ENCODE results near the gene EOLA2.
"Not testable (repeated sequence)": the region's sequence is repeated elsewhere in the genome, so short reads cannot be mapped to it uniquely, and the experiment has no call there.

Gene EOLA2

GRCh38 chrX:149932150-149932549 lies 6.1 kb downstream of the EOLA2 start:
- DNase-seq = not testable (repeated sequence)

GRCh38 chrX:149931355-149931754 lies 6.9 kb downstream of the EOLA2 start:
- DNase-seq = not testable (repeated sequence)

GRCh38 chrX:149929400-149929799 lies 8.9 kb downstream of the EOLA2 start, which contains the start of gene HSFX4:
Gene HSFX4 (plus strand): TSS chrX:149929573. CDS start chrX:149929645, 72 bp downstream.
- DNase-seq = not testable (repeated sequence)

- DNase-seq = not testable (repeated sequence)
These were observed 9.7 kb downstream of the EOLA2 start for GRCh38 chrX:149928635-149929034.

GRCh38 chrX:149927964-149928258 lies 10.4 kb downstream of the EOLA2 start:
- DNase-seq = not testable (repeated sequence)

GRCh38 chrX:149927245-149927963 lies 10.9 kb downstream of the EOLA2 start:
- DNase-seq = not testable (repeated sequence)

- DNase-seq = not testable (repeated sequence)
These were observed 13.9 kb downstream of the EOLA2 start for GRCh38 chrX:149924434-149924833.

GRCh38 chrX:149923836-149924235 lies 14.5 kb downstream of the EOLA2 start:
- DNase-seq = not testable (repeated sequence)

GRCh38 chrX:149916745-149917392 lies 21.4 kb downstream of the EOLA2 start:
- no peak for DNase-seq

- DNase-seq = peak; percentile 24
These were observed 28.1 kb downstream of the EOLA2 start for GRCh38 chrX:149910178-149910695.

GRCh38 chrX:149909324-149910177 lies 28.7 kb downstream of the EOLA2 start:
- no peak for DNase-seq

- no peak for DNase-seq
These were observed 29.6 kb downstream of the EOLA2 start for GRCh38 chrX:149908727-149909126.

- DNase-seq = no peak
These were observed 30.0 kb downstream of the EOLA2 start for GRCh38 chrX:149908308-149908707.

GRCh38 chrX:149903889-149904748 lies 34.2 kb downstream of the EOLA2 start:
- DNase-seq = peak; percentile 74

GRCh38 chrX:149898554-149898953 lies 39.7 kb downstream of the EOLA2 start:
- DNase-seq = no peak

GRCh38 chrX:149890828-149891227 lies 47.5 kb downstream of the EOLA2 start:
- not testable (repeated sequence) for DNase-seq

All from hematopoietic multipotent progenitor cell treated with erythropoietin and hydrocortisone succinate and interleukin-3 and kit ligand, for 8 days (in vitro differentiated cells).